ENCODE measurements around the gene DGLUCY. TPM values are rescaled to one million over a fixed set of nuclear protein-coding genes. Genes with fewer than 3 reads are reported as not detected.

Gene DGLUCY
- total RNA-seq, 1 donor from 2014 or later: 20.0 TPM

DNA sequence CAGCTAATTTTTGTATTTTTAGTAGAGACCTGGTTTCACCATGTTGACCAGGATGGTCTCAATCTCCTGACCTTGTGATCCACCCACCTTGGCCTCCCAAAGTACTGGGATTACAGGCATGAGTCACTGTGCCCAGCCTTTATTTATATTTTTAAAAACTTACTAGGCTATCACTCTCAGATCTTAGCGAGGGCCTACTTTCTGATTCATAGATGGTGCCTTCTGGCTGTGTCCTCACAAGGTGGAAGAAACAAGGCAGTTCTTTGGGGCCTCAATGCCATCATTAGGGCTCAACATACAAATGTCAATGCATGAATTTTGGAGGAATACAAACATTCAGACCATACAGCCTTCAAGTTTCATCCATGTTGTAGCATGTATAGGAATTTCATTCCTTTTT, 2.4 kb upstream of the DGLUCY start:
- H3K27me3 Mint-ChIP-seq (ENCODE audit: low read depth, unreplicated experiment): no peaks in the 10 kb centered on the region

DNA sequence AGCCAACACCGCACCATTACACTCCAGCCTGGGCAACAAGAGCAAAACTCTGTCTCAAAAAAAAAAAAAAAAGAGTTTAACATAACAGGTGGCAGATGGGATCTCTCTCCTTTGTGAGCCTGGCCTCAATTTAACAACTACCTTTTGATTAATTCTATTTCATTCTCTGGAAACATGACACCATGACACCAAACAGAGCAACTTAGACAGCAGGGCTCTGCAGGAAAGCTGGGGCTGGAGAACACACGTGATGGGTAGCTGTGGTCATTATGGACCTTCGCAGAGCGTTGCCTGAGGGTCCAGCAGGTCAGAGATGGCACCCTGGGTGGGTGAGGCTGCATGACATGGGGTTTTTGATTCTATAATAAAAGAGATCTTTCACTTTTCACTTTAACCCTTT, 1.7 kb upstream of the DGLUCY start:
- TF ChIP-seq, protein P1, sequence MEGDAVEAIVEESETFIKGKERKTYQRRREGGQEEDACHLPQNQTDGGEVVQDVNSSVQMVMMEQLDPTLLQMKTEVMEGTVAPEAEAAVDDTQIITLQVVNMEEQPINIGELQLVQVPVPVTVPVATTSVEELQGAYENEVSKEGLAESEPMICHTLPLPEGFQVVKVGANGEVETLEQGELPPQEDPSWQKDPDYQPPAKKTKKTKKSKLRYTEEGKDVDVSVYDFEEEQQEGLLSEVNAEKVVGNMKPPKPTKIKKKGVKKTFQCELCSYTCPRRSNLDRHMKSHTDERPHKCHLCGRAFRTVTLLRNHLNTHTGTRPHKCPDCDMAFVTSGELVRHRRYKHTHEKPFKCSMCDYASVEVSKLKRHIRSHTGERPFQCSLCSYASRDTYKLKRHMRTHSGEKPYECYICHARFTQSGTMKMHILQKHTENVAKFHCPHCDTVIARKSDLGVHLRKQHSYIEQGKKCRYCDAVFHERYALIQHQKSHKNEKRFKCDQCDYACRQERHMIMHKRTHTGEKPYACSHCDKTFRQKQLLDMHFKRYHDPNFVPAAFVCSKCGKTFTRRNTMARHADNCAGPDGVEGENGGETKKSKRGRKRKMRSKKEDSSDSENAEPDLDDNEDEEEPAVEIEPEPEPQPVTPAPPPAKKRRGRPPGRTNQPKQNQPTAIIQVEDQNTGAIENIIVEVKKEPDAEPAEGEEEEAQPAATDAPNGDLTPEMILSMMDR (IDR thresholded peaks at IDR 0.05; ENCODE audit: insufficient read depth, low read depth, low read length): no peak
- no peak for TF ChIP-seq EZH2 (IDR thresholded peaks at IDR 0.05; ENCODE audit: insufficient read depth, low read length)
- DNase-seq (ENCODE audit: low read depth) (no peak), FAIRE-seq (no peak)
- Histone ChIP-seq H4K20me1 (ENCODE audit: insufficient read depth, low read length) (no peaks in the 10 kb centered on the region), H3K27me3 (ENCODE audit: insufficient read depth, low read length) (no peaks in the 10 kb centered on the region), H3K36me3 (ENCODE audit: insufficient read depth, low read length) (no peaks in the 10 kb centered on the region), H2AFZ (ENCODE audit: low read depth, low read length) (no peak overlapping the region), H3K27ac (ENCODE audit: low read depth, low read length) (no peak overlapping the region), H3K9me3 (ENCODE audit: insufficient read depth, low read depth, low read length) (no peaks in the 10 kb centered on the region), H3K4me2 (ENCODE audit: low read length) (no peak overlapping the region), H3K79me2 (ENCODE audit: insufficient read depth, low read length) (no peaks in the 10 kb centered on the region), H3K4me1 (ENCODE audit: insufficient read depth, low read length) (peaks cover 22% of the 10 kb centered on the region), H3K9ac (ENCODE audit: low read length) (no peak overlapping the region), H3K4me3 (ENCODE audit: insufficient read depth, low read depth, low read length) (no peak overlapping the region)
- Mint-ChIP-seq H3K27me3 (ENCODE audit: low read depth, unreplicated experiment) (no peaks in the 10 kb centered on the region), H3K4me3 (ENCODE audit: unreplicated experiment) (no peak overlapping the region), H3K9me3 (ENCODE audit: unreplicated experiment) (peaks cover 1% of the 10 kb centered on the region), H3K4me1 (ENCODE audit: low read depth, unreplicated experiment) (peaks cover 22% of the 10 kb centered on the region), H3K27ac (ENCODE audit: unreplicated experiment) (no peak overlapping the region), H3K36me3 (ENCODE audit: low read depth, unreplicated experiment) (no peaks in the 10 kb centered on the region)

More for the DNA sequence above, 2.4 kb upstream of the DGLUCY start:
- DNase-seq (ENCODE audit: low read depth): no peak
- H3K27ac ChIP-seq (ENCODE audit: low read depth, low read length): no peak overlapping the region
- no peak overlapping the region for H3K27ac Mint-ChIP-seq (ENCODE audit: unreplicated experiment)
- H3K4me2 ChIP-seq (ENCODE audit: low read length): no peak overlapping the region
- H3K4me1 Mint-ChIP-seq (ENCODE audit: low read depth, unreplicated experiment): peaks cover 22% of the 10 kb centered on the region
- no peak for FAIRE-seq
- H3K4me1 ChIP-seq (ENCODE audit: insufficient read depth, low read length): peaks cover 22% of the 10 kb centered on the region
- no peaks in the 10 kb centered on the region for H3K9me3 ChIP-seq (ENCODE audit: insufficient read depth, low read depth, low read length)
- no peak overlapping the region for H3K9ac ChIP-seq (ENCODE audit: low read length)
- no peaks in the 10 kb centered on the region for H3K79me2 ChIP-seq (ENCODE audit: insufficient read depth, low read length)
- no peak overlapping the region for H3K4me3 ChIP-seq (ENCODE audit: insufficient read depth, low read depth, low read length)
- peaks cover 1% of the 10 kb centered on the region for H3K9me3 Mint-ChIP-seq (ENCODE audit: unreplicated experiment)
- H2AFZ ChIP-seq (ENCODE audit: low read depth, low read length): no peak overlapping the region
- no peak overlapping the region for H3K4me3 Mint-ChIP-seq (ENCODE audit: unreplicated experiment)
- H3K27me3 ChIP-seq (ENCODE audit: insufficient read depth, low read length): no peaks in the 10 kb centered on the region
- H3K36me3 ChIP-seq (ENCODE audit: insufficient read depth, low read length): no peaks in the 10 kb centered on the region
- no peaks in the 10 kb centered on the region for H4K20me1 ChIP-seq (ENCODE audit: insufficient read depth, low read length)
- TF ChIP-seq, protein P1 (IDR thresholded peaks at IDR 0.05; ENCODE audit: insufficient read depth, low read depth, low read length): no peak
- no peak for TF ChIP-seq EZH2 (IDR thresholded peaks at IDR 0.05; ENCODE audit: insufficient read depth, low read length)
- no peaks in the 10 kb centered on the region for H3K36me3 Mint-ChIP-seq (ENCODE audit: low read depth, unreplicated experiment)
